HG03342 (cell line): Measurements from ENCODE around the gene SKOR1.

Experiments used
- ATAC-seq: cut with Tn5 transposase; IDR thresholded peaks from one replicate; pipeline ENCODE4 v1.9.1; 2021; ENCODE audit warnings: mild to moderate bottlenecking, moderate library complexity; ENCODE audit not compliant: unreplicated experiment

Gene SKOR1

GRCh38 chr15:67829647-67830504, 4.6 kb downstream of the SKOR1 start:
- ATAC-seq, result no peak

GRCh38 chr15:67831363-67831762, 6.1 kb downstream of the SKOR1 start:
- ATAC-seq, result no peak

GRCh38 chr15:67832031-67832551, 6.8 kb downstream of the SKOR1 start:
- ATAC-seq, result no peak

- no peak for ATAC-seq
Observed at GRCh38 chr15:67832897-67833709, 7.8 kb downstream of the SKOR1 start.

- ATAC-seq, result no peak
Observed at GRCh38 chr15:67833710-67834511, 8.6 kb downstream of the SKOR1 start.

GRCh38 chr15:67834581-67835296, 9.4 kb downstream of the SKOR1 start:
- ATAC-seq, result no peak

GRCh38 chr15:67835297-67836133, 10.2 kb downstream of the SKOR1 start:
- ATAC-seq, result no peak

- no peak for ATAC-seq
Observed at GRCh38 chr15:67836134-67836455, 10.8 kb downstream of the SKOR1 start.

GRCh38 chr15:67836477-67836876, 11.2 kb downstream of the SKOR1 start:
- no peak for ATAC-seq

- no peak for ATAC-seq
Observed at GRCh38 chr15:67836955-67837354, 11.6 kb downstream of the SKOR1 start.

GRCh38 chr15:67838789-67839332, 13.6 kb downstream of the SKOR1 start:
- ATAC-seq, result no peak

- ATAC-seq, result no peak
Observed at GRCh38 chr15:67839499-67839928, 14.2 kb downstream of the SKOR1 start.

GRCh38 chr15:67839929-67840748, 14.8 kb downstream of the SKOR1 start, which contains the start of gene RNU6-1:
TSS of gene RNU6-1 (minus strand) at chr15:67840045.
- peak; percentile 83 for ATAC-seq

- no peak for ATAC-seq
Observed at GRCh38 chr15:67840749-67841512, 15.6 kb downstream of the SKOR1 start.

- no peak for ATAC-seq
Observed at GRCh38 chr15:67841513-67841762, 16.1 kb downstream of the SKOR1 start.

GRCh38 chr15:67843092-67843501, 17.8 kb downstream of the SKOR1 start:
- ATAC-seq, result no peak

GRCh38 chr15:67843571-67844387, 18.5 kb downstream of the SKOR1 start:
- no peak for ATAC-seq
